GM12892 (cell line): ENCODE measurements around the gene LRRC75A.

Experiments used
- POLR2A ChIP-seq: IDR thresholded peaks from 2 replicates; pipeline ENCODE4 v1.6.1; 2011; ENCODE audit warnings: low read depth, low read length, control low read depth
- POLR2AphosphoS5 ChIP-seq: IDR thresholded peaks from 2 replicates; pipeline ENCODE4 v1.6.1; 2011; ENCODE audit warnings: low read depth, low read length, control low read depth
- TAF1 ChIP-seq: IDR thresholded peaks from 2 replicates; pipeline ENCODE4 v1.6.1; 2011; ENCODE audit warnings: low read depth, mild to moderate bottlenecking, control low read depth, low read length, borderline replicate concordance

DNA sequence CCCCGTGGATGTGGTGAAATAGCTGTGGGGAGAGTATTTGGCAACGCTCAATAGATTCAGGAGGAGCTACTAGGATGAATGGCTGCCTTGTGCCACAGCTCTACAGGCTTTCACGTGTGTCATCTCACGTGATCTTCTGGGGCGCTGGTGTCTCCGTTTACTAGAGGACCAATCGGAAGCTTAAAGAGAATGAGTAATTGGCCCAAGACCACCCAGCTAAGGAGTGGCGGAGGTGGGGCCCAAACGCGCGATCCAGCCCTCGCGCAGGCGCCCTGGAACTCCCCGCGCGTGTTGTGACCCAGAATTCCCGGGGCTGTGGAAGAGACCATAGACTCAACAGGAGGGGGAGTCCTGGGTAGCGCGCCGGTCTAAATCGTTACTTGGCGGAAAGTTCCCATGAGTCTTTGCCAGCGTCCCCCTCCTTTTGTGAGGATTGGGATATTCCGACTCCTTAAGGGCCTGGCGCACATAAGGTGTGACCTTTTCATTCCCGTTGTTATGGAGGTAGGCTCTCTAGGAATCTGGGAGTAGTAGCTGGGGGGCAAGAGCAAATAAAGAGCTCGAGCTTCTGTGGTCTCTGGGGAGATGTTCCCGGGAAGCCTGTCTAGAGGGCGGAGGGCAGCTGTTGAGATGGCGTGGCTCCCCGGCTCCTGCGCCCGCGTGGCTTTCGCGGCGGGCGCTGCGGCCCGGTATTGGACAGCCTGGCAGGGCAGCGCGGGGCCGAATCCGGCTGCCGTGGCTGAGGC is 53.3 kb downstream of the LRRC75A start:
- peak; percentile 99 for TF ChIP-seq POLR2A
- TF ChIP-seq POLR2AphosphoS5 = peak; percentile 99
- TF ChIP-seq TAF1 = peak; percentile 98
